HepG2 (cell line): ENCODE data around the gene GTF2F1. TPM values are rescaled to one million over a fixed set of nuclear protein-coding genes. Genes with fewer than 3 reads are reported as not detected.

ENCODE experiments used
- ATAC-seq: fragments of 200-7000 bp; cut with Tn5 transposase; 3 replicates; pipeline ENCODE4 v1.9.1; 2020; ENCODE audit warnings: mild to moderate bottlenecking, moderate library complexity
- Bru-seq: library from RNA; stranded (reverse); fragments of 400-500 nt; gene quantifications from one replicate; lab custom pipeline; 2021; lab: Mats Ljungman, UMichigan
- BruChase-seq, 2 experiments: library from RNA; stranded (reverse); fragments of 400-500 nt; gene quantifications; one replicate each; lab custom pipeline; 2021; lab: Mats Ljungman, UMichigan
- BruUV-seq: library from RNA; stranded (reverse); fragments of 400-500 nt; replicated peaks from 2 replicates; lab custom pipeline; 2021; lab: Mats Ljungman, UMichigan
- CTCF ChIA-PET: fragments of 300-600 bp; formaldehyde crosslinking; extraction: SDS; loops from one replicate; lab custom pipeline; 2021; ENCODE audit warnings: low total read pairs, inconsistent platforms, low intra/inter-chr PET ratio; lab: Yijun Ruan, JAX
- POLR2A ChIA-PET: fragments of 350-600 bp; sonication (Branson Sonifier 250); formaldehyde crosslinking; loops from one replicate; lab custom pipeline; 2020; ENCODE audit warnings: antibody characterized with exemption, inconsistent platforms; lab: Yijun Ruan, JAX
- DNase-seq: peaks from one replicate; pipeline ENCODE4 v3.0.0-alpha.2; 2015; ENCODE audit warnings: low spot score
- FAIRE-seq: peaks from 3 replicates; lab custom pipeline; 2011; peaks lifted over from hg19 to GRCh38; lab: Jason Lieb, UNC
- H2AFZ ChIP-seq: one replicate; pipeline ENCODE4 v1.6.1; 2011; ENCODE audit warnings: low read length, inconsistent platforms
- H3K27ac ChIP-seq: fragments of 300-600 bp; 3 replicates; pipeline ENCODE4 v1.8.0; 2011; ENCODE audit warnings: mixed run types, mild to moderate bottlenecking, mixed read lengths, low read length, inconsistent platforms; ENCODE audit not compliant: insufficient read depth; ENCODE audit errors: extremely low read length
- H3K27me3 ChIP-seq, 2 experiments: fragments of 200-600 bp in 1 of 2; 2 replicates in 1 of 2; 3 replicates in 1 of 2; pipeline versions ENCODE4 v1.6.0 to v1.8.0; 2011; ENCODE audit warnings: low read length in 2 of 2, mild to moderate bottlenecking in 2 of 2, moderate library complexity in 2 of 2, inconsistent platforms in 1 of 2; ENCODE audit not compliant: insufficient read depth in 2 of 2, control insufficient read depth in 1 of 2
- H3K36me3 ChIP-seq, 2 experiments: fragments of 200-600 bp in 1 of 2; replicated peaks in 1 of 2; 2 replicates in 1 of 2; 3 replicates in 1 of 2; pipeline versions ENCODE4 v1.5.1 to v1.8.0; 2011; ENCODE audit warnings: low read length in 2 of 2, inconsistent platforms in 1 of 2; ENCODE audit not compliant: insufficient read depth in 2 of 2, control insufficient read depth in 1 of 2
- H3K4me1 ChIP-seq: 2 replicates; pipeline ENCODE4 v1.5.1; 2012; ENCODE audit warnings: low read length, inconsistent platforms; ENCODE audit not compliant: insufficient read depth
- H3K4me2 ChIP-seq: 2 replicates; pipeline ENCODE4 v1.6.0; 2011; ENCODE audit warnings: low read depth, low read length, inconsistent platforms
- H3K4me3 ChIP-seq, 3 experiments: fragments of 200-600 bp in 1 of 3; sonication (generic), shearing (Covaris generic) in 1 of 3; replicated peaks in 1 of 3; 2 replicates each; pipeline ENCODE4 v1.5.1; 2011 to 2016; ENCODE audit warnings: low read length in 3 of 3, inconsistent platforms in 2 of 3, low read depth in 2 of 3, mild to moderate bottlenecking in 2 of 3, control low read depth in 1 of 3, mixed read lengths in 1 of 3; ENCODE audit not compliant: insufficient read depth in 1 of 3
- H3K79me2 ChIP-seq: one replicate; pipeline ENCODE4 v1.6.1; 2011; ENCODE audit warnings: low read length, inconsistent platforms; ENCODE audit not compliant: insufficient read depth
- H3K9ac ChIP-seq: 2 replicates; pipeline ENCODE4 v1.6.0; 2011; ENCODE audit warnings: mild to moderate bottlenecking, low read depth, low read length, inconsistent platforms; ENCODE audit not compliant: insufficient read depth
- H3K9me3 ChIP-seq: 2 replicates; pipeline ENCODE4 v1.5.1; 2012; ENCODE audit warnings: mild to moderate bottlenecking, low read length
- H4K20me1 ChIP-seq: 2 replicates; pipeline ENCODE4 v1.6.0; 2011; ENCODE audit warnings: inconsistent platforms, mild to moderate bottlenecking, low read length, moderate library complexity; ENCODE audit not compliant: insufficient read depth
- PHB2 ChIP-seq: fragments of 450-650 bp; IDR thresholded peaks from 2 replicates; pipeline ENCODE4 v1.6.1; 2018; ENCODE audit not compliant: partially characterized antibody
- RBM22 ChIP-seq: fragments of 200-400 bp; formaldehyde crosslinking; optimal IDR thresholded peaks from 2 replicates; pipeline ENCODE3; 2017; ENCODE audit warnings: mild to moderate bottlenecking, low read length, moderate library complexity
- ZNF337 ChIP-seq: sonication (generic); formaldehyde crosslinking; IDR thresholded peaks from 2 replicates; pipeline ENCODE4 v1.5.1; 2020; ENCODE audit warnings: missing genetic modification reagents, low read depth, mild to moderate bottlenecking, borderline replicate concordance
- WGBS: methylation state at CpG from one replicate; pipeline ENCODE4 v1.1.6; 2017; ENCODE audit warnings: low lambda C conversion rate; 5-methylcytosine and 5-hydroxymethylcytosine counted together
- in situ Hi-C: cut with HindIII; loops from 2 replicates; pipeline ENCODE4 v1.10.0; 2017; ENCODE audit warnings: low pct_unique_long_range_greater_than_20kb; ENCODE audit not compliant: extremely low pct_ligation_motif_present
- intact Hi-C: fragments of 100-400 bp; cut with micrococcal nuclease; formaldehyde crosslinking; loops from one replicate; pipeline ENCODE4 v1.10.0; 2022; ENCODE audit not compliant: unreplicated experiment
- long read RNA-seq, 2 experiments: library from RNA in 1 of 2; library from polyadenylated mRNA in 1 of 2; stranded (forward) in 1 of 2; unstranded in 1 of 2; transcript quantifications; one replicate each; pipeline ENCODE4 v2.0.0, GENCODE V29; 2019 to 2022
- polyA minus RNA-seq, 3 experiments: library from RNA; depleted of rRNA, polyadenylated mRNA; stranded (reverse); fragments of >200 nt; gene quantifications; 2 replicates each; pipeline ENCODE4 v1.2.3, GENCODE V29; 2011; ENCODE audit warnings: low replicate concordance in 1 of 3
- polyA plus RNA-seq, 8 experiments: library from polyadenylated mRNA; depleted of rRNA in 3 of 8; stranded (reverse) in 7 of 8; unstranded in 1 of 8; fragments of >200 nt; fragmentation: Illumina TruSeq in 4 of 8; extraction: Trizol in 4 of 8; gene quantifications; 2 replicates each; pipeline versions ENCODE4 v1.2.1 to v1.2.3, GENCODE V29; 2011 to 2016; ENCODE audit warnings: low read depth in 4 of 8, missing spikeins in 1 of 8, mixed read lengths in 1 of 8; ENCODE audit not compliant: insufficient read depth in 1 of 8
- total RNA-seq, 5 experiments: library from RNA; depleted of rRNA; stranded (reverse); fragments of >200 nt; fragmentation: Illumina TruSeq; extraction: Trizol; gene quantifications; 2 replicates each; pipeline ENCODE4 v1.2.3, GENCODE V29; 2016; ENCODE audit warnings: low read depth in 1 of 5
- TF ChIP-seq, protein P1 (sequence below), 2 experiments: fragments of 450-650 bp in 1 of 2; sonication (generic) in 1 of 2; formaldehyde crosslinking in 1 of 2; IDR thresholded peaks; 2 replicates each; pipeline versions ENCODE4 v1.6.1 to v1.8.0; 2016 to 2022; ENCODE audit warnings: antibody characterized with exemption in 1 of 2, mild to moderate bottlenecking in 1 of 2, missing genetic modification reagents in 1 of 2

Gene GTF2F1, protein sequence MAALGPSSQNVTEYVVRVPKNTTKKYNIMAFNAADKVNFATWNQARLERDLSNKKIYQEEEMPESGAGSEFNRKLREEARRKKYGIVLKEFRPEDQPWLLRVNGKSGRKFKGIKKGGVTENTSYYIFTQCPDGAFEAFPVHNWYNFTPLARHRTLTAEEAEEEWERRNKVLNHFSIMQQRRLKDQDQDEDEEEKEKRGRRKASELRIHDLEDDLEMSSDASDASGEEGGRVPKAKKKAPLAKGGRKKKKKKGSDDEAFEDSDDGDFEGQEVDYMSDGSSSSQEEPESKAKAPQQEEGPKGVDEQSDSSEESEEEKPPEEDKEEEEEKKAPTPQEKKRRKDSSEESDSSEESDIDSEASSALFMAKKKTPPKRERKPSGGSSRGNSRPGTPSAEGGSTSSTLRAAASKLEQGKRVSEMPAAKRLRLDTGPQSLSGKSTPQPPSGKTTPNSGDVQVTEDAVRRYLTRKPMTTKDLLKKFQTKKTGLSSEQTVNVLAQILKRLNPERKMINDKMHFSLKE
- 30.7 and 34.1 TPM in 2 replicates for total RNA-seq (2016; rRNA removed; fragmentation: Illumina TruSeq; extraction: Trizol)
- 6.6 and 7.5 TPM in 2 replicates for total RNA-seq (2016; cell fraction: cytosol; rRNA removed; fragmentation: Illumina TruSeq; extraction: Trizol; ENCODE audit: low read depth)
- 29.0 and 34.4 TPM in 2 replicates for total RNA-seq (2016; cell fraction: insoluble cytoplasmic fraction; rRNA removed; fragmentation: Illumina TruSeq; extraction: Trizol)
- 16.5 and 20.0 TPM in 2 replicates for total RNA-seq (2016; cell fraction: membrane; rRNA removed; fragmentation: Illumina TruSeq; extraction: Trizol)
- total RNA-seq (2016; cell fraction: nucleus; rRNA removed; fragmentation: Illumina TruSeq; extraction: Trizol), result 14.6 and 16.4 TPM in 2 replicates
- polyA plus RNA-seq (2011; rRNA removed), result 26.0 and 27.8 TPM in 2 replicates
- 32.7 and 42.5 TPM in 2 replicates for polyA plus RNA-seq (2011; cell fraction: cytosol; rRNA removed)
- 26.0 and 28.8 TPM in 2 replicates for polyA plus RNA-seq (2011; cell fraction: nucleus; rRNA removed)
- polyA plus RNA-seq (2012), result 27.7 and 33.9 TPM in 2 replicates
- polyA plus RNA-seq (2016; cell fraction: cytosol; fragmentation: Illumina TruSeq; extraction: Trizol; ENCODE audit: low read depth), result 10.1 and 10.5 TPM in 2 replicates
- polyA plus RNA-seq (2016; cell fraction: insoluble cytoplasmic fraction; fragmentation: Illumina TruSeq; extraction: Trizol; ENCODE audit: low read depth), result 48.2 and 57.9 TPM in 2 replicates
- polyA plus RNA-seq (2016; cell fraction: membrane; fragmentation: Illumina TruSeq; extraction: Trizol; ENCODE audit: low read depth), result 16.8 and 18.4 TPM in 2 replicates
- polyA plus RNA-seq (2016; cell fraction: nucleus; fragmentation: Illumina TruSeq; extraction: Trizol; ENCODE audit: insufficient read depth, low read depth), result 54.2 and 60.4 TPM in 2 replicates
- polyA minus RNA-seq (2011; rRNA and poly(A)+ RNA removed; ENCODE audit: low replicate concordance), result 28.2 and 31.6 TPM in 2 replicates
- polyA minus RNA-seq (2011; cell fraction: cytosol; rRNA and poly(A)+ RNA removed), result 20.6 and 23.2 TPM in 2 replicates
- 11.4 and 11.5 TPM in 2 replicates for polyA minus RNA-seq (2011; cell fraction: nucleus; rRNA and poly(A)+ RNA removed)
- Bru-seq, nascent RNA, result percentile 78 among the genes with signal in this experiment
- percentile 91 among the genes with signal in this experiment for BruChase-seq, experiment 1, labeled RNA remaining after a 6-hour chase
- percentile 81 among the genes with signal in this experiment for BruChase-seq, experiment 2, labeled RNA remaining after a 2-hour chase
- long read RNA-seq, experiment 1, transcript GTF2F1-201 (13 exons, 2,731 nt), result major isoform, 17 of 31 reads
- long read RNA-seq, experiment 1, partial matches to known transcripts, result 13 of 31 reads
- long read RNA-seq, experiment 1, other reads (novel, unspliced or antisense), result 1 of 31 reads
- long read RNA-seq, experiment 2, partial matches to known transcripts, result 95 of 132 reads
- long read RNA-seq, experiment 2, other reads (novel, unspliced or antisense), result 35 of 132 reads

DNA sequence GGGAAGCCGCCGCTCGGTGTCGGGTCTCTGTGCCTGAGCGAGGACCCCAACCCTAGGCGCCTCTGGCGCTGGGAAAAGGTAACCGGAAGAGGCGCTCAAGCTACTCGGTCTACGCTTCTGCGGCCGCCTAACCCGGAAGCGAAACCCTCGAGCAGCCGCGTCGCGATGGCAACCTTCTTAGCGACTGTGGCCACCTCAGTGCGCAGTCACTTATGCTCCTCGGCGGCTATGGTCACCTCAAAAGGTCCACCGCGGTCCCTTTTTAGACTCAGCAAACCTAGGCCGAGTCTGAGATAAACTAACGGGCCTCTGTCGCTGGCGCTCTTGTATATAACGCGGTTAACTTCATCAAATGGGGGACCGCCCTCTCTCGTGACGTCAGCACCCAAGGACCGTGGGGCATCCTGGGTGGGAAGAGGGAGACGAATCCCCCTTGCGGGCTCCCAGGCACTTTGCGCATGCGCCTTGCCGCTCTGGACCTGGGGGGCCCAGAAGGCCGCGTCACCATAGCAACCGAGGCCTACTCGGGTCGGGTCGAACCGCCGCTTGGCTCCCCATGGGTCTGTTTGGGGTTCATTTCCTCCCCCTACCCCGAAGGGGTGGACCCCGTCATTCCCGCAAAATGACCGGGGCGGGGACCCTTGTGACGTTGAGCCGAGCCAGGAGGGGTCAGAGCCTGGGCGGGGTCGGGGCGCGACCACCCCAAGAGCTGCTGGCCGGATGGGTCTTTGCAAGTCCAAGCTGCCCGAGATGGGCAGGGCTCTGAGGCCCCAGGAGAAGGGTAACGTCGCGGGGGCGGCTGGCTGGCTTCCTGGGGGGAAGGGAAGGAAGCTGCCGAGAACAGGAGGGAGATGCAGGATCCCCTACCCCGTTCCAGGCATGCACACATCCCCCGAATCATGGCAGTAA is at the start of gene GTF2F1:
TSS of gene GTF2F1 (minus strand) at position 91 of the 909 bp plus-strand sequence. CDS start 169 bp downstream, outside the sequence.
- no peaks in the 10 kb centered on the region for H3K9me3 ChIP-seq
- peak within 1 kb of the TSS; percentile 96 for H3K4me2 ChIP-seq
- H3K27ac ChIP-seq, result peak within 1 kb of the TSS; percentile 65
- DNase-seq (peak; percentile 89), ATAC-seq (peak; percentile 92), FAIRE-seq (peak; percentile 72)
- H3K36me3 ChIP-seq, result peaks cover 7 to 17% of the 10 kb centered on the region in 2 experiments
- H3K4me3 ChIP-seq, result peak within 1 kb of the TSS; percentile 81 to 99 (median 92)
- intact Hi-C loops, result no loop called here
- no TSS peak for BruUV-seq
- H3K27me3 ChIP-seq, result no peaks in the 10 kb centered on the region; a peak in 1 of 5 replicates
- peak within 1 kb of the TSS; percentile 95 for H2AFZ ChIP-seq
- H3K79me2 ChIP-seq, result peaks cover 18% of the 10 kb centered on the region
- H3K9ac ChIP-seq, result peak within 1 kb of the TSS; percentile 88
- in situ Hi-C loops, result no loop called here
- 0% methylated on average over 6 of the region's 69 CpGs for WGBS
- H3K4me1 ChIP-seq, result peaks cover 24% of the 10 kb centered on the region
- ChIA-PET POLR2A (interaction anchor here (1.3 to 5.5 kb wide), 3 partner anchors 9 to 32 kb away, joined by 8 to 45 read pairs (median 15); partner anchors contain the start of genes ALKBH7 and KHSRP), CTCF (no interaction called here)
- no peaks in the 10 kb centered on the region for H4K20me1 ChIP-seq
- TF ChIP-seq, protein P1, sequence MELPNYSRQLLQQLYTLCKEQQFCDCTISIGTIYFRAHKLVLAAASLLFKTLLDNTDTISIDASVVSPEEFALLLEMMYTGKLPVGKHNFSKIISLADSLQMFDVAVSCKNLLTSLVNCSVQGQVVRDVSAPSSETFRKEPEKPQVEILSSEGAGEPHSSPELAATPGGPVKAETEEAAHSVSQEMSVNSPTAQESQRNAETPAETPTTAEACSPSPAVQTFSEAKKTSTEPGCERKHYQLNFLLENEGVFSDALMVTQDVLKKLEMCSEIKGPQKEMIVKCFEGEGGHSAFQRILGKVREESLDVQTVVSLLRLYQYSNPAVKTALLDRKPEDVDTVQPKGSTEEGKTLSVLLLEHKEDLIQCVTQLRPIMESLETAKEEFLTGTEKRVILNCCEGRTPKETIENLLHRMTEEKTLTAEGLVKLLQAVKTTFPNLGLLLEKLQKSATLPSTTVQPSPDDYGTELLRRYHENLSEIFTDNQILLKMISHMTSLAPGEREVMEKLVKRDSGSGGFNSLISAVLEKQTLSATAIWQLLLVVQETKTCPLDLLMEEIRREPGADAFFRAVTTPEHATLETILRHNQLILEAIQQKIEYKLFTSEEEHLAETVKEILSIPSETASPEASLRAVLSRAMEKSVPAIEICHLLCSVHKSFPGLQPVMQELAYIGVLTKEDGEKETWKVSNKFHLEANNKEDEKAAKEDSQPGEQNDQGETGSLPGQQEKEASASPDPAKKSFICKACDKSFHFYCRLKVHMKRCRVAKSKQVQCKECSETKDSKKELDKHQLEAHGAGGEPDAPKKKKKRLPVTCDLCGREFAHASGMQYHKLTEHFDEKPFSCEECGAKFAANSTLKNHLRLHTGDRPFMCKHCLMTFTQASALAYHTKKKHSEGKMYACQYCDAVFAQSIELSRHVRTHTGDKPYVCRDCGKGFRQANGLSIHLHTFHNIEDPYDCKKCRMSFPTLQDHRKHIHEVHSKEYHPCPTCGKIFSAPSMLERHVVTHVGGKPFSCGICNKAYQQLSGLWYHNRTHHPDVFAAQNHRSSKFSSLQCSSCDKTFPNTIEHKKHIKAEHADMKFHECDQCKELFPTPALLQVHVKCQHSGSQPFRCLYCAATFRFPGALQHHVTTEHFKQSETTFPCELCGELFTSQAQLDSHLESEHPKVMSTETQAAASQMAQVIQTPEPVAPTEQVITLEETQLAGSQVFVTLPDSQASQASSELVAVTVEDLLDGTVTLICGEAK (IDR thresholded peaks at IDR 0.05), result peak; percentile 54; the same call in 1 of the 2 replicates
- TF ChIP-seq, protein P1 (CRISPR knock-in tag; IDR thresholded peaks at IDR 0.05), result no peak; the same call in 1 of the 2 replicates
- TF ChIP-seq ZNF337 (CRISPR knock-in tag) (peak; percentile 24; the same call in 1 of the 2 replicates), RBM22 (peak; percentile 81), PHB2 (no peak)
